GM08714 (cell line): ENCODE data around the gene ZPBP.
A peak's percentile ranks its signal among the peaks of the same experiment; 100 is the strongest.
"Not testable (repeated sequence)": the region's sequence is repeated elsewhere in the genome, so short reads cannot be mapped to it uniquely, and the experiment has no call there.

Experiments
- H3K4me3 ChIP-seq: fragments of 200-500 bp; sonication (Bioruptor generic); 2 replicates; pipeline ENCODE4 v1.5.1; 2014; ENCODE audit warnings: mild to moderate bottlenecking, low read length, inconsistent platforms
- ZNF274 ChIP-seq: IDR thresholded peaks from 2 replicates; pipeline ENCODE4 v1.6.1; 2012; ENCODE audit warnings: mild to moderate bottlenecking, low read depth, low read length

ZPBP gene

GRCh38 chr7:50073093-50073492, 20.0 kb downstream of the ZPBP start:
- no peak overlapping the region for H3K4me3 ChIP-seq
- no peak for TF ChIP-seq ZNF274

GRCh38 chr7:50069613-50070012, 23.4 kb downstream of the ZPBP start:
- H3K4me3 ChIP-seq = peak overlapping the region; percentile 57; the same call in 1 of the 2 replicates
- no peak for TF ChIP-seq ZNF274

DNA sequence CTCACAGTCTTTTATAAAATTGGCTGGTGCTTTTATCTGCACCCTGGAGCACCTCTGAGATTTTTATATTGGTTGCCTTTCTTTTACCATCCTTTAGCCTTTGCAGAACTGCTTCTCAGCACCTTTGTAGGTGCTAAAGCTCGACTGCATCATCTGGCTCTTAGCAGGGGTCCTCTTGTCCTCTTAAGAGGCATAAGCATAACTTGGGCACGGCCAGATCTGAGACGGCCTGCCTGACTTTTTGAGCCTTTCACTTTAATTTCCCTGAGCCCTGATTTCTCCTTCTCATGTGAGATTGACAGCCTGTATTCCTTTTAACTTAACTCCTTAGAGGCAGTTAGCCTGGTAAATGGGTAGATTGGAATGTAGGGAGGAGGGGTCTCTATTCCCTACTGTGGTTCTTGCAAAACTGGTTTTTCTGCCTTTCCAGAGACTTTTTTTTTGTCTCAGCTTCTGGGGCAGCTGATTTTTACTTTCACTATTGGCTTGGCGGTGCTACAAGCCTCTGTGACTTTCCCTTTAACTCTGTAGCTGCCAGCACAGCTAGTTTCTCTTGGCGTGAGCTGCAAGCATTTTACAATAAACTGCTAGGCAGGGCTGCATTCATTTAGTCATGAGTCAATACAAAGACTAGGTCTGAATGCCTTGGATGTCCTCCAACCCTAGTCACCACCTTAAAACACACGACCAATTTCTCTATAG, 24.0 kb downstream of the ZPBP start:
- H3K4me3 ChIP-seq = peak overlapping the region; percentile 57; the same call in 1 of the 2 replicates
- no peak for TF ChIP-seq ZNF274

GRCh38 chr7:50068026-50068425, 25.0 kb downstream of the ZPBP start:
- no peak for TF ChIP-seq ZNF274
- no peak overlapping the region for H3K4me3 ChIP-seq

DNA sequence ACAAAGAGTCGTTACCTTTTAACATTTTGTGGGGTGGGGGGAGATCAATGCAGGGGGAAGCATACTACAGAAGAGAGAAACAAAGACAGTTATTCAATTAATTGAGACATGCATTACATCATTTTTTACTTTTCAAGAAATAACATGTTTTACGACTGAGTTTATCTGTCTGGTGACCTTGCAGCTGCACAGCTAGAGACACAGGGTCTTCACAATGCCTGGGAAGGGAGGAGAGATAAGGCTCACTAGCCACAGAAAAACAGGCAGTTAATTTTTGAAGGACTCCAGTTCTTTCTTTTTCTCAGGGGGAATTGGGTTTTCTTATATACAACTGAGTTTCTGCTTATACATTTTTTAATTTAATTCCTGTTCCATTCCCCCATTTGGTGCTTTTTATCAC, 30.1 kb downstream of the ZPBP start:
- H3K4me3 ChIP-seq = no peak overlapping the region
- no peak for TF ChIP-seq ZNF274

DNA sequence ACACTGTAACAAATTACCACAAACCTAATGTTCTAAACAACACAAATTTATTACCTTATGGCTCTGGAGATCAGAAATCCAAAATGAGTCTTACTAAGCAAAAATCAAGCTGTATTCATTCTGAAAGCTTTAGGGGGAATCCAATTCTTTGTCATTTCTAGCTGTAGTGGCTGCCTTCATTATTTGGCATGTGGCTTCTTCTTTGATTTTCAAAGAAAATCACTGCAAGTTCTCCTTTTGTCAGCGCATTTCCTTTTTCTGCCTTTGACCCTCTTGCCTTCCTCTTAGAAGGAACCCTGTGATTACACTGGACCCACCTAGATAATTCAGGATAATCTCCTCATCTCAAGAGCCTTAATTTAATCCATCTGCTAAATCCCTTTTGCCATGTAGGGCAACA, 36.9 kb downstream of the ZPBP start:
- no peak overlapping the region for H3K4me3 ChIP-seq
- TF ChIP-seq ZNF274 = no peak

- no peak for TF ChIP-seq ZNF274
- H3K4me3 ChIP-seq = no peak overlapping the region
These were observed 45.3 kb downstream of the ZPBP start for GRCh38 chr7:50047716-50048115.

DNA sequence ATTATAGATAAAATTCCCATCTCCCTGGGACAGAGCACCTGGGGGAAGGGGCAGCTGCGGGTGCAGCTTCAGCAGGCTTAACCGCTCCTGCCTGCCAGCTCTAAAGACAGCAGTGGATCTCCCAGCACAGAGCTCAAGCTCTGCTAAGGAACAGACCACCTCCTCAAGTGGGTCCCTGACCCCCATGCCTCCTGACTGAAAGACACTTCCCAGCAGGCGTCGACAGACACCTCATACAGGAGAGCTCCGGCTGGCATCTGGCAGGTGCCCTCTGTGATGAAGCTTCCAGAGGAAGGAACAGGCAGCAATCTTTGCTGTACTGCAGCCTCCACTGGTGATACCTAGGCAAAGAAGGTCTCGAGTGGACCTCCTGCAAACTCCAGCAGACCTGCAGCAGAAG, 51.9 kb downstream of the ZPBP start:
- H3K4me3 ChIP-seq = not testable (repeated sequence)

GRCh38 chr7:50037086-50037485, 56.0 kb downstream of the ZPBP start:
- no peak overlapping the region for H3K4me3 ChIP-seq
- no peak for TF ChIP-seq ZNF274

DNA sequence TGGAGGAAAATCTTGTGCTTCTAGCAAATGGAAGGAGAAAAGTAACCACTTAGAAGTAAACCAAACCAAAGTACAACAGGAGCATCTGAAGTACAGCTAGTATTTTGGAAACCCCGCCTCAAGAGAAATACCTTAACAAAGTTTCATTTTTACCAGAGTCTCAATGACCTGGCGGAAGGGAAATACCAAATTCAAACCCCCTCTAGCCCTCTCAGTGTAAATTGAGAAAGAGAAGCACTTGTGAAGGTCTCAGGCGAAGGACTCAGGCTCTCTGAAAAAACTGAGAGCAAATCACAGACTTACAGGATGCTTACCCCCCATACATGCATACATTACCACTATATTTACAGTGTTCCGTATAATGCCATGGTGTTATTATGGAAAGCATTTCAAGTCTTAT, 70.1 kb downstream of the ZPBP start:
- H3K4me3 ChIP-seq = no peak overlapping the region
- no peak for TF ChIP-seq ZNF274

- TF ChIP-seq ZNF274 = no peak
- H3K4me3 ChIP-seq = no peak overlapping the region
These were observed 70.6 kb downstream of the ZPBP start for GRCh38 chr7:50022451-50022850.

GRCh38 chr7:49995681-49996080, 97.4 kb downstream of the ZPBP start:
- no peak for TF ChIP-seq ZNF274
- H3K4me3 ChIP-seq = no peak overlapping the region

- H3K4me3 ChIP-seq = no peak overlapping the region
- no peak for TF ChIP-seq ZNF274
These were observed 106.9 kb downstream of the ZPBP start for GRCh38 chr7:49986191-49986590.

DNA sequence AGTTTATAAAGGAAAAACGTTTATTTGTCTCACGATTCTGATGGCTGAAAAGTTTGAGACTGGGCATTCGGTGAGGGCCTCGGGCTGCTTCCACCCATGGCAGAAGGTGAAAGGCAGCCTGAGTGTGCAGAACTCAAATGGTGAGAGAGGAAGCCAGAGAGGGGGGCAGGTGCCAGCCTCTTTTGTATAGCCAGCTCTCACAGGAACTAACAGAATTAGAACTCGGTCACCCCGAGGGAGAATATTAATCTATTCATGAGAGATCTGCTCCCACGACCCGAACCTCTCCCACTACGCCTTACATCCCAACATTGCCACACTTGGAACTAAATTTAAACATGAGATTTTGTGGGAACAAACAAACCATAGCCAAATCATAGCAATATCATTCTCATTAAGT, 112.6 kb downstream of the ZPBP start:
- no peak for TF ChIP-seq ZNF274
- no peak overlapping the region for H3K4me3 ChIP-seq

DNA sequence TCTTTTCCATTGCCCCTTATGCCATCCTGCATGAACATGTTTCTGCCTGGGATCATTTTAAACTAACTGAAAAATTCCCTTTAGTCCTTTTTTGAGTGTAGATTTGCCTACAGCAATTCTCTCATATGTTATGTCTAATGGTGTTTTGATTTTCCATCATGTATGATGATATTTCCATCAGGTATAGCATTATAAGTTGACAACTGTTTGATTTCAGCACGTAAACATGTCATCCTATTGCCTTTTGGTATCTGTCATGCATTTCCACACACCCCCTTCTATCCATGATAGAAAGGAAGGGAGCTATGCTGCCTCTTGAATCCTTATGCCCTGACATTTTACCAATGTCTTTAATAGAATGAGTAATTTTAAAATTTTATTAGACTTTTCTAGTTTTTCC, 116.8 kb downstream of the ZPBP start:
- H3K4me3 ChIP-seq = no peak overlapping the region
- TF ChIP-seq ZNF274 = no peak

DNA sequence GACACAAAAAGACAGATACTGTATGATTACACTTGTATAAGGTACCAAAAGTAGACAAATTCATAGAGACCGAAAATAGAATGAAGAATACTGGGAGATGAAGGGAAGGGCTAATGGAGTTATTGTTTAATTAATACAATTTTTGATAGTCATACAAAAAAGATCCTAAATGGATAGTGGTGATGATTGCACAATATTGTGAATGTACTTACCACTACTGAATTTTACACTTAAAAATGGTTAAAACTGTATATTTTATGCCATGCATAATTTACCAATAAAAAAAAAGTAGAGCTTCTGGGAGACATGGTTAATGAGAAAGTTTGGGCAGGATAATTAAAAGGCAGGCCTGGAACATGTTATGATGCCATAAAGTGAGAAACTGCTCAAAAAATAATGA, 119.0 kb downstream of the ZPBP start:
- TF ChIP-seq ZNF274 = no peak
- no peak overlapping the region for H3K4me3 ChIP-seq
